Fibroblast of lung (primary cell): ENCODE results near the gene SSPN. TPM values are rescaled to one million over a fixed set of nuclear protein-coding genes. Genes with fewer than 3 reads are reported as not detected.

Experiments used
- DNase-seq, 2 donors: peaks; one replicate each; pipeline versions ENCODE4 v3.0.0 to v3.0.0-alpha.2; 2010; ENCODE audit warnings: low read depth in 2 of 2
- H2AFZ ChIP-seq: 2 replicates; pipeline ENCODE4 v1.5.1; 2012; ENCODE audit warnings: low read length, control low read depth, inconsistent platforms
- H3K27ac ChIP-seq: 2 replicates; pipeline ENCODE4 v1.5.1; 2011; ENCODE audit warnings: low read length, control low read depth; ENCODE audit not compliant: insufficient read depth
- H3K27me3 ChIP-seq: 2 replicates; pipeline ENCODE4 v1.5.1; 2011; ENCODE audit warnings: mild to moderate bottlenecking, low read length; ENCODE audit not compliant: control insufficient read depth, insufficient read depth
- H3K36me3 ChIP-seq: 2 replicates; pipeline ENCODE4 v1.5.1; 2011; ENCODE audit warnings: low read length; ENCODE audit not compliant: control insufficient read depth, insufficient read depth
- H3K4me1 ChIP-seq: 2 replicates; pipeline ENCODE4 v1.5.1; 2011; ENCODE audit warnings: low read length; ENCODE audit not compliant: control insufficient read depth, insufficient read depth; ENCODE audit errors: extremely low read depth
- H3K4me2 ChIP-seq: 2 replicates; pipeline ENCODE4 v1.5.1; 2011; ENCODE audit warnings: low read length, control low read depth; ENCODE audit not compliant: insufficient read depth; ENCODE audit errors: extremely low read depth
- H3K4me3 ChIP-seq, 4 experiments: fragments of 200-600 bp in 1 of 4; sonication (generic) in 1 of 4; replicated peaks in 1 of 4; 2 replicates each; pipeline ENCODE4 v1.5.1; 2011 to 2016; ENCODE audit warnings: low read length in 4 of 4, low read depth in 3 of 4, mild to moderate bottlenecking in 3 of 4, control low read depth in 2 of 4, inconsistent platforms in 1 of 4, mixed read lengths in 1 of 4; ENCODE audit not compliant: insufficient read depth in 1 of 4; ENCODE audit errors: control extremely low read depth in 1 of 4
- H3K79me2 ChIP-seq: 2 replicates; pipeline ENCODE4 v1.5.1; 2012; ENCODE audit warnings: mild to moderate bottlenecking, low read length, inconsistent platforms; ENCODE audit not compliant: control insufficient read depth, insufficient read depth
- H3K9ac ChIP-seq: 2 replicates; pipeline ENCODE4 v1.5.1; 2011; ENCODE audit warnings: mild to moderate bottlenecking, low read length, control low read depth; ENCODE audit not compliant: insufficient read depth
- H3K9me3 ChIP-seq: 2 replicates; pipeline ENCODE4 v1.5.1; 2012; ENCODE audit warnings: low read depth, low read length; ENCODE audit not compliant: control insufficient read depth, insufficient read depth
- H4K20me1 ChIP-seq: 2 replicates; pipeline ENCODE4 v1.5.1; 2011; ENCODE audit warnings: low read length; ENCODE audit not compliant: control insufficient read depth, insufficient read depth; ENCODE audit errors: extremely low read depth
- EZH2 ChIP-seq: IDR thresholded peaks from 2 replicates; pipeline ENCODE4 v1.5.1; 2012; ENCODE audit warnings: low read length, control low read depth, mild to moderate bottlenecking; ENCODE audit errors: missing control alignments
- polyA plus RNA-seq, 2 donors: library from polyadenylated mRNA; depleted of rRNA in 1 of 2; stranded (reverse) in 1 of 2; unstranded in 1 of 2; fragments of >200 nt; gene quantifications; 2 replicates each; pipeline ENCODE4 v1.2.1, GENCODE V29; 2011 to 2012; ENCODE audit warnings: missing spikeins in 1 of 2
- total RNA-seq: library from RNA; depleted of rRNA; stranded (reverse); fragments of >200 nt; gene quantifications from 2 replicates; pipeline ENCODE4 v1.2.1, GENCODE V29; 2014
- TF ChIP-seq, protein P1 (sequence below), 2 donors: IDR thresholded peaks in 1 of 2; conservative IDR thresholded peaks in 1 of 2; 1 replicate in 1 of 2; 2 replicates in 1 of 2; pipeline ENCODE4 v1.5.1; 2011 to 2012; ENCODE audit warnings: low read length in 2 of 2, control low read depth in 1 of 2, inconsistent platforms in 1 of 2, low read depth in 1 of 2, mild to moderate bottlenecking in 1 of 2

SSPN gene
- total and polyA plus RNA-seq, 2 donors (not counting 1 experiment from before 2014, with no cell fraction given), result 18.3 to 18.5 TPM

DNA sequence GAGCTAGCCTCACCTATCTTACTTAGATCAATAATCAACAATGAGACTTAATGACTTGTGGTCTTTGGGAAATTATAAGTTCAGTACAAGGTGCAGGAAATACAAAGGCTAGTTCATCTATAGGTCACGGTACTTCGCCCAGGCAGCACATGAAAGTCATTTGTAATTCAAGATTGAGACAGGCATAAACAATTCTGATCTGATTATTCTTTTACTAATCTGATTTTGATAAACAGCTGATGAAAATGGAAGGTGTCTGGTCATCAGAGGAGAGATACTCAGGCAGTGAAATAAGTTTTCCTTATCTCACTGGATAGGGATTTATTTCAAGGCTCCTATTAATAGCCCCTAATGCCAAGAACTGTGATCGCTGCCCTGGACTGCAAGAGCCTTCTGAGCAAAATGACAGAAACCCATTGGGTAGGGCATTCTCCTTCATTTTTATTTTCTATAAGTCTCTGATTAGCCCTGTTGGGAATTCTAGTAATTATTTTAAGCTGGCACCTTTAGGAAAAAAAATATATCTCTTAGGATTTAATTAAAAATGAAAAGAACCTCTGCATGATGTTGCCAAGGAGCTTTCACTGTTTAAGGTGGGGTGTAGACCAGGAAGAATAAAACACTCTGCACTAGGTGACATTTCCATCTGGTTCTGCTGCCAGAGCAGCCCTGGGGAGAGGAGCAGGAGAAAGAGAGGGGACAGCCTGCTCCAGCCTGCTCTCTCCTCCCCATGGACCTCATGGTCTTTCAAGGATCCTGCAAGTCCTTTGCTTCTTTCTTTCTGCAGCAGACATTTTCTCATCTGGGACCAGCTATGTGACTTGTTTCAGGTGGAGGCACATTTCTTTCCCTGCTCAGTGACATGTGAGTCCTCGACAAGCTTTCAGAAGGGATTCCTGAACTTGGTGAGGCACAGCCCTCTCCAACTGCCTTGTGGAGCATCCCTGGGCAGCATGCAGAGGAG, 44.8 kb downstream of the SSPN start:
- H3K9me3 ChIP-seq, result no peaks in the 10 kb centered on the region
- DNase-seq, result no peak
- H4K20me1 ChIP-seq, result no peaks in the 10 kb centered on the region
- no peak overlapping the region for H3K9ac ChIP-seq
- H3K4me3 ChIP-seq, result no peak overlapping the region
- H2AFZ ChIP-seq, result no peak overlapping the region
- H3K79me2 ChIP-seq, result no peaks in the 10 kb centered on the region
- no peak overlapping the region for H3K4me2 ChIP-seq
- H3K4me1 ChIP-seq, result no peaks in the 10 kb centered on the region
- TF ChIP-seq, protein P1, sequence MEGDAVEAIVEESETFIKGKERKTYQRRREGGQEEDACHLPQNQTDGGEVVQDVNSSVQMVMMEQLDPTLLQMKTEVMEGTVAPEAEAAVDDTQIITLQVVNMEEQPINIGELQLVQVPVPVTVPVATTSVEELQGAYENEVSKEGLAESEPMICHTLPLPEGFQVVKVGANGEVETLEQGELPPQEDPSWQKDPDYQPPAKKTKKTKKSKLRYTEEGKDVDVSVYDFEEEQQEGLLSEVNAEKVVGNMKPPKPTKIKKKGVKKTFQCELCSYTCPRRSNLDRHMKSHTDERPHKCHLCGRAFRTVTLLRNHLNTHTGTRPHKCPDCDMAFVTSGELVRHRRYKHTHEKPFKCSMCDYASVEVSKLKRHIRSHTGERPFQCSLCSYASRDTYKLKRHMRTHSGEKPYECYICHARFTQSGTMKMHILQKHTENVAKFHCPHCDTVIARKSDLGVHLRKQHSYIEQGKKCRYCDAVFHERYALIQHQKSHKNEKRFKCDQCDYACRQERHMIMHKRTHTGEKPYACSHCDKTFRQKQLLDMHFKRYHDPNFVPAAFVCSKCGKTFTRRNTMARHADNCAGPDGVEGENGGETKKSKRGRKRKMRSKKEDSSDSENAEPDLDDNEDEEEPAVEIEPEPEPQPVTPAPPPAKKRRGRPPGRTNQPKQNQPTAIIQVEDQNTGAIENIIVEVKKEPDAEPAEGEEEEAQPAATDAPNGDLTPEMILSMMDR (conservative IDR thresholded peaks at IDR 0.05 in 1 of 2, IDR thresholded peaks at IDR 0.05 in 1 of 2; ENCODE audit: low read depth in 1 of 2, low read length in 2 of 2), result no peak
- no peak for TF ChIP-seq EZH2
- no peaks in the 10 kb centered on the region for H3K27me3 ChIP-seq
- H3K36me3 ChIP-seq, result no peaks in the 10 kb centered on the region
- no peak overlapping the region for H3K27ac ChIP-seq

DNA sequence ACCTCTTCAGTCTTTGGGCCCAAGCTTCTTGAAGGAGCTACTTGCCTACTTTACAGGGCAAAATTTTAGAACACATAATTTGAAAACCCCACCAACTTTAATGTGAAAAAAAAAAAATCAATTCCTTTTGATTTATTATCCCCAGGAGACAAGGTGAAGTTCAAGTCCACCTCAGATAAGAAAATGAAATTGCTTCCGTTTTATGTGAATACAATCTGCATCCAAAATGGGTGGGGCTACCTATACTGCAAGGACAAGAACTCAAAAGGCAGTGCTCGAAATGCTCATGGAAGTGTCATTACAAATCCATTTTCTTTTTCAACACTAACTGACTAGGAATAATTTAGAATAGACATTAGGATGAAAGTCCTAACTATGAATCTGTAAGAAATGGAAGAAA, 45.7 kb downstream of the SSPN start:
- Histone ChIP-seq H4K20me1 (no peaks in the 10 kb centered on the region), H3K27me3 (no peaks in the 10 kb centered on the region), H3K4me1 (no peaks in the 10 kb centered on the region), H3K36me3 (no peaks in the 10 kb centered on the region), H3K9me3 (no peaks in the 10 kb centered on the region), H2AFZ (no peak overlapping the region), H3K4me2 (no peak overlapping the region), H3K79me2 (no peaks in the 10 kb centered on the region), H3K4me3 (no peak overlapping the region), H3K27ac (no peak overlapping the region), H3K9ac (no peak overlapping the region)
- TF ChIP-seq EZH2, result no peak
- TF ChIP-seq, protein P1 (conservative IDR thresholded peaks at IDR 0.05 in 1 of 2, IDR thresholded peaks at IDR 0.05 in 1 of 2; ENCODE audit: low read depth in 1 of 2, low read length in 2 of 2), result no peak
- DNase-seq, result no peak

DNA sequence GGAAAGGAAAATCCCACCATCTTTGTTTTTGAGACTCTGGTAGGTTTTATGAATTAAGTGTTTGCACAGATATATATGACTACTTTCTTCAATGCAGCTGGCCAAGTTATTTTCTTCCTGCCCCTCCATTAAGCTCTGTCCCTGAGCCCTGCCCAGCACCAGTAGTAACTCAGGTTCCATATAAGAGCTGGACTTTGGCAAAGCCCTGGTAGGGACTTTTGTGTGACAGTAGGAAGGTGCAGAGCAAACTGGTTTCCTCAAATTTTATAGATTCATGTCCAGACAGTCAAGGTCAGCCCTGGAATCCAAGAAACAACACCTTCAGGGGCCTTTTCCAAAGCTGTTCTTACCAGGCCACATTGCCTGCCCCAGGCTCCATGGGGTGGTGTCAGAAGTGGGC, 47.3 kb downstream of the SSPN start:
- TF ChIP-seq, protein P1 (conservative IDR thresholded peaks at IDR 0.05 in 1 of 2, IDR thresholded peaks at IDR 0.05 in 1 of 2; ENCODE audit: low read depth in 1 of 2, low read length in 2 of 2), result no peak
- no peak for TF ChIP-seq EZH2
- no peak overlapping the region for H2AFZ ChIP-seq
- no peak for DNase-seq
- H3K27me3 ChIP-seq, result no peaks in the 10 kb centered on the region
- H3K4me2 ChIP-seq, result no peak overlapping the region
- no peak overlapping the region for H3K9ac ChIP-seq
- H3K79me2 ChIP-seq, result no peaks in the 10 kb centered on the region
- no peak overlapping the region for H3K27ac ChIP-seq
- no peaks in the 10 kb centered on the region for H3K9me3 ChIP-seq
- H3K4me3 ChIP-seq, result no peak overlapping the region
- H3K36me3 ChIP-seq, result no peaks in the 10 kb centered on the region
- H4K20me1 ChIP-seq, result no peaks in the 10 kb centered on the region
- no peaks in the 10 kb centered on the region for H3K4me1 ChIP-seq
